ENCODE measurements around the gene KNDC1.

KNDC1 gene

GRCh38 chr10:133206356-133207040, 46.5 kb downstream of the KNDC1 start:
- DNase-seq (ENCODE audit: low read depth) = no peak

DNA sequence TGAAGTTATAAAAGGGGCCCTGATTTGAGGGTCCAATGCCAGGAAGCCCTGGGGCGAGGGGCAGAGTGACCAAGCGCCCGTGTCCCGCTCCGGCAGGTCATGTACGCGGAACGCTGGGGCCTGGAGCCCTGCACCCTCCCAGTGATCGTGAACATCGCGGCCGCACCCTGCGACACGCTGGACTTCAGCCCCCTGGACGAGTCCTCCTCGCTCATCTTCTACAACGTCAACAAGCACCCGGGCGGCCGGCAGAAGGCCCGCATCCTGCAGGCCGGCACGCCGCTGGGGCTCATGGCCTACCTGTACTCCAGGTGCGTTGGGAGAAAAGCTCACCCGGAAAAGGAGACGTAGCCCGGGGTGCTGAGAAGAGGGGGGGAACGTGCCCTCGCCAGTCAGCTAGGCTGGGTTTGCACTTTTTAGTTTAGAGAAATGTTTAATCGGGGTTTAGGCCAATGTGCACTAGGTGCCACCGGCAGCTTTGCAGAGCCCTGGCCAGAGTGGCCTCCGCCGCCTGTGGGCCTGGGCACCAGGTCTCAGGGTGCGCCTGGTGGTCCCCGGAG, 47.1 kb downstream of the KNDC1 start:
- no peak for DNase-seq (ENCODE audit: low read depth)

- DNase-seq (ENCODE audit: low read depth) = no peak
These were observed 47.6 kb downstream of the KNDC1 start for GRCh38 chr10:133207627-133208026.

GRCh38 chr10:133208466-133208865, 48.4 kb downstream of the KNDC1 start:
- no peak for DNase-seq (ENCODE audit: low read depth)

DNA sequence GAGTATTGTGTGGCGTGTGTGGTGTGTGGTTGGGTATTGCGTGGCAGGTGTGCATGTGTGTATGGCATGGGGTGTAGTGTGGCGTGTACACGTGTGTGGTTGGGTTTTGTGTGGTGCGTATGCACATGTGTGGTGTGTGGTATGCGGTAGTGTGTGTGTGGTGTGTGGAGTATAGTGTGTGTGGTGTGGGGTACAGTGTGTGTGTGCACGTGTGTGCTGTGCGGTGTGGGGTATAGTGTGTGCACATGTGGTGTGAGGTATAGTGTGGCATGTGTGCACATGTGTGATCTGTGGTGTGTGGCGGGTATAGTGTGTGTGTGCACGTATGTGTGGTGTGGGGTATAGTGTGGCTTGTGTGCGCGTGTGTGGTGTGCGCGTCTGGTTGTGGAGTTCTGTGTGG, 49.1 kb downstream of the KNDC1 start:
- no peak for DNase-seq (ENCODE audit: low read depth)

- DNase-seq (ENCODE audit: low read depth) = no peak
These were observed 49.6 kb downstream of the KNDC1 start for GRCh38 chr10:133209641-133210040.

GRCh38 chr10:133210398-133211140, 50.5 kb downstream of the KNDC1 start:
- no peak for DNase-seq (ENCODE audit: low read depth)

- DNase-seq (ENCODE audit: low read depth) = no peak
These were observed 51.3 kb downstream of the KNDC1 start for GRCh38 chr10:133211141-133211830.

- DNase-seq (ENCODE audit: low read depth) = no peak
These were observed 52.2 kb downstream of the KNDC1 start for GRCh38 chr10:133211959-133212852.

DNA sequence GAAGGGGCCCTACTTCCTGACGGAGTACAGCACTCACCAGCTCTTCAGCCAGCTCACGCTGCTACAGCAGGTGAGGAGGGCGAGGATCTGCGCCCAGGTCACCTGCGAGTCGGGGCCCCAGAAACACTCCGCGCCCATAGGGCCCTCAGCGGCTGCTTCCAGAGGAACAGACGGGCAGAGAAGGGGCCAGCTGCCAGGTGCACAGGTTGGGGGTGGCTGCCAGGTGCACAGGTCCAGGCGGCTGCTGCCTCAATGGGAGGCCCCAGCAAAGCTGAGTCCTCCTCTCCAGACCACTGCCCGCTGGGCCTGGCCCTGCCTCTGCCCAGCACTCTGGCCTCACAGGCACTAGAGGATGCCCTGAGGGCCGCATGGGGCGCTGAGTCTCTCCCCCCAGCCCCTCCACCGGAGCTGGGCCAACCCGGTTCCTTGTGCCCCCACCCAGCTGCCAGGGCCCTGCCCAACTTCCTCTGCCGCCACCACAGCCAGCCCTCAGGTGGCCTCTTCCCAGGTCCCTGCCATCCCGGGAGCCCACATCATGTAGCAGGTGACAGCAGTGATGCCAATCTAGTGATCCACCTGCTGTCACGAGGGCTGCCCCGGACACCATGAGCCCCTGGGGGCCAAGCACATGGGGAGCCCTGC, 53.0 kb downstream of the KNDC1 start:
- no peak for DNase-seq (ENCODE audit: low read depth)

GRCh38 chr10:133213641-133214467, 53.8 kb downstream of the KNDC1 start:
- DNase-seq (ENCODE audit: low read depth) = no peak

DNA sequence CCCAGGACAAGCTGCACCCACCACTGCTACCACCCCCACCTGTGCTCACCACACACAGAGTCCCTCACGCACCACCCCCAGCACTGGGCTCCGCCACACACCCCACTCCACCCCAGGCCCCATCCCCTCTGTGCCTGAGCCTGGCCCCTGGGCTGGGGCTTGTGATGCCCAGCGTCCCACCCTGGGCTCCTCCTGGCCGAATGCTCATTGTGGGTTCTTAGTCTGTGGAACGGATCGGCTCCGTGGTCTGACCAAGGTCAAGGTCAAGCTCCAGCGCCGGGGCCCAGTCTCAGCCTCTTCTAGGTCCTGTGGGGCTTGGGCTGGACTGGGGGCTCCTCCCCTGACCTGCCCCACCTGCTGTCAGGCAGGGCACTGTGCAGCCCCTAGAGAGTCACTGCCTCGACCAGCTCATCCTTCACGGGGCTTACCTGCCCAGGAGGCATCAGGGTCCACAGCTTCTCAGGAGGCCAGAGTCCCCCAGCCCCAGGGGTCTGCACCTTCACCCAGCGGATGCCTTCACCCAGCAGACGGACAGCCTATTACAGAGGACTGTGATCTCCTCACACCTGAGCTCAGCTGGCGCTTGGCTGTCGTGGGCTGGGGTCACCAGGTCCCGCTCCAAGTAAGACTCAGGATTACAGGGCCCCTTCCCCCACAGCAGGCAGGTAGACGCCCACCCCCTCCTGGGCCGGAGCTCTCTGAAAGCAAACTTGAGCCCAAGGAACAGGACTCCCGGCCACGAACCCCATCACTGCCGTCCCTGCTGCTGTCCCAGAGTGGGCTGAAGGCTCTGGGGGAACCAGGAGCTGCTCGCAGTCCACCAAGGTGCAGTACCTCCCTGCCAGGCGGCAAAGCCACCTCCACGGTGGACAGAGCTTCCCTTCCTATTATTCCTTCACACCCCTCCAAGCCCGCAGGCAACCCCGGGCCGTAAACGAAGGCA, 54.7 kb downstream of the KNDC1 start:
- DNase-seq (ENCODE audit: low read depth) = no peak

- DNase-seq (ENCODE audit: low read depth) = no peak
These were observed 55.6 kb downstream of the KNDC1 start for GRCh38 chr10:133215586-133215985.

- DNase-seq (ENCODE audit: low read depth) = no peak
These were observed 56.8 kb downstream of the KNDC1 start for GRCh38 chr10:133216776-133217175.

DNA sequence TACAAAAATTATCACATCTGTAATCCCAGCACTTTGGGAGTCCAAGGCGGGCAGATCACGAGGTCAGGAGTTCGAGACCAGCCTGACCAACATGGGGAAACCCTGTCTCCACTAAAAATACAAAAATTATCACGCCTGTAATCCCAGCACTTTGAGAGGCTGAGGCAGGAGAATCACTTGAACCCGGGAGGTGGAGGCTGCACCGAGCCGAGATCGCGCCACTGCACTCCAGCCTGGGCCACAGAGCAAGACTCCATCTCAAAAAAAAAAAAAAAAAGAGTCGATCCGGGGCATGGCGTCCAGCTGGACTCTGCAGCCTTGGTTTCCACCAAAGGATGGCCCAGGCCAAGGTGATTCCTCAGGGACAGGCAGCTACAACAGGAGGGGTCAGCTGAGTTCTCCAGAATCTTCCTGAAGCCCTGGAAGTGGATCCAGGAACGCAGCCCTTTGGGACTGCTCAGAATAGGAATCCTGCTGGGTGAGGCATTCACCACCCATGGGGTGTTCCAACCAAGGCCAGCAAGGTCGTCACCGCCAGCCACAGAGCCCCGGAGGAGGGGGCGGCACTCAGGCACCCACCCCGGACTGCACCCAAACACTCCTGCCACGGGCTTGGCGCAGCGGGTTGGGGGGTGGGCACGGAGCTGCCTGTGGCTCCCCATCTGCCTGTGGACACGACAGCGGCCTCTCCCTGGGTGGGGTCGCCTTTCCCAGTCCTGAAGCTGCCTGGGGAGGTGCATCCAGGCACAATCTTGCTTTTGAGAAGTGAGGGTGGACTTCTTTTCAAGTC, 58.0 kb downstream of the KNDC1 start:
- no peak for DNase-seq (ENCODE audit: low read depth)

- DNase-seq (ENCODE audit: low read depth) = no peak
These were observed 58.9 kb downstream of the KNDC1 start for GRCh38 chr10:133218891-133219290.

DNA sequence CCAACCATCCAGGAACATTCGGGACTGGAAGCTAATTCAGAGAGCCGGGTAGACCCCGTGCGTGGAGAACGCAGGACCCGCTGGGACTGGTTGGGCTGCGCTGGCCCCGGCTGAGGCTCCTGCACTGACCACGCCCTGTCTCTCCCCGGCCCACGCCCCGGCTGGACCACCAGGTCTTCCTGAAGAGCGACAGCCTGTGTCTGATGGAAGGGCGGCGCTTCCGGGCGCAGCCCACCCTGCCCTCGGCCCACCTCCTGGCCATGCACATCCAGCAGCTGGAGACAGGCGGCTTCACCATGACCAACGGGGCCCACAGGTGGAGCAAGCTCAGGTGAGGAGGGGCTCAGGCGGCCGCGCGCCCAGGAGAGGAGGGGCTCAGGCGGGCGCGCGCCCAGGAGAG, 59.8 kb downstream of the KNDC1 start:
- no peak for DNase-seq (ENCODE audit: low read depth)

DNA sequence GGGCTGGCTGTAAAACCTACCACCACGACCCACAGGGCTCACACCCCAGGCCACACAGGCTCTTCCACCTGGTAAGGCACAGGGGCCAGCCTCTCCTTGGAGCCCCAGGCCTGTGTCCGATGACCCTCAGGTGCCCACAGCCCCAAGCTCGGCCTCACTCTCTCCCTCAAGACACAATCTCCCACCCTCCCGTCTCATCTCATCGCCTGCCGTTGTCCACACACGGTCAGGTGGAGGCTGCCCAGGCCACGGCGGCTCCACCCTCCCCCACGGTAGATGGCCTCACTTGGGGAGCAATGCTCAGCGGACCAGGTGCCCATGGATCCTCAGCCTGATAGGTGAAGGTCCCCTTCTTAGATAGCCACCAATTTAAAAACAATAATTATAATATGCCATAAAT, 61.3 kb downstream of the KNDC1 start:
- DNase-seq (ENCODE audit: low read depth) = no peak
